ENCODE measurements around the gene RASA3. TPM values are rescaled to one million over a fixed set of nuclear protein-coding genes. Genes with fewer than 3 reads are reported as not detected.
A peak's percentile ranks its signal among the peaks of the same experiment; 100 is the strongest.

RASA3 gene
- total RNA-seq, 2 experiments from 2014 or later: 36.9 to 39.3 TPM

DNA sequence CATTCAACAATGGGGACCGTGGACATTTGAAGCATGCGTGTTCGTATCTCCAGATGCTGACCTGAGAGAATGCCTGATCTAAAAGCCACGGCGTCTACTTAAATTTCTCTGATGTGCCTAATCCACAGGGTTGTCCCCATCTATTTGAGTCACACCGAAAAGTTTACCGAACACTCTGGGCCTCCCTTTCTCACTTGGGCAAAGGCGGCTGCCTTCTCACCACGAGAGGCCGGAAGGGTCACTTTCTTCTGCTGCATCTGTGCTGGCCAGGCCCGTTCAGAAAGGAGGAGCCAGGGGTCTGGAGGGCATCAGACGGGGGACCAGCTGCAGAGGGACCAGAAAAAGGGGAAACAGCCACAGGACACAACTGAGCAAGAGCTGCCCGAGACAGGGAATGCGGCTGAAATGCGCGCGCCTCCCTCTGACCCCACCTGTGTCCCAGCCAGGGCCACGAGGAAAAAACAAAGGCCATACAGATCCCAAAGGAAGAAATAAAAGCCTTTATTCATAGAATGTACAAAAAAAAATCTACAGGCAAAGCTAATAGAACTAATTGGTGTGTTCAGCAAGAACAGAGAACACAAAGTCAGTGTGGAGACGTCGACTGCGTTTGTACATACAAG is 87.2 kb downstream of the RASA3 start:
- Mint-ChIP-seq H3K9me3 (ENCODE audit: insufficient read depth) (no peaks in the 10 kb centered on the region), H3K4me1 (ENCODE audit: low read depth) (peaks cover 32% of the 10 kb centered on the region), H3K27ac (peak overlapping the region; percentile 9), H3K4me3 (no peak overlapping the region), H3K27me3 (ENCODE audit: low read depth) (peaks cover 3% of the 10 kb centered on the region), H3K36me3 (ENCODE audit: low read depth) (peaks cover 30% of the 10 kb centered on the region)
- DNase-seq (no peak), ATAC-seq (no peak)
- POLR2A ChIA-PET: no interaction called here
- CTCF ChIA-PET: no interaction called here

DNA sequence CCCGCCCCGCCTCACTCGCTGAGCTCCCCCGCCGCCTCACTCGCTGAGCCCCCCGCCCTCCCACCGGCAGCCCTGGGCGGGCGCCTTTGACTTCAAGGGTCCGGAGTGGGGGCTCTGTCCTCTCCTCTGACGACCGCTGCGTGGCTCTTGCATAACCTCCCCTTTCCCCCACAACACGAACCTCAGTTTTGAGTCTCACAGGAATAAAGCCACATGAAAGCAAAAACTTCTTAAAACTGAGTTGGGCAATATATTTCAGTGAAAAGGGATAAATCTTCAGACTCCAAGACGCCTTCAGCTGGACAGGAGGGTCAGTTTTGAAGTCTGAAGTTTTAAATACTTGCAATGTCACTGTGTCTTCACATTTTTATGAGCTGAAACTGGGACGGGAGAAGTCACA is 87.9 kb downstream of the RASA3 start:
- no peak for DNase-seq
- ChIA-PET POLR2A (no interaction called here), CTCF (no interaction called here)
- no peak for ATAC-seq
- Mint-ChIP-seq H3K36me3 (ENCODE audit: low read depth) (peaks cover 29% of the 10 kb centered on the region), H3K9me3 (ENCODE audit: insufficient read depth) (no peaks in the 10 kb centered on the region), H3K4me1 (ENCODE audit: low read depth) (peaks cover 28% of the 10 kb centered on the region), H3K27me3 (ENCODE audit: low read depth) (peaks cover 3% of the 10 kb centered on the region), H3K27ac (no peak overlapping the region), H3K4me3 (no peak overlapping the region)

GRCh38 chr13:114043421-114044053 is 88.9 kb downstream of the RASA3 start:
- POLR2A ChIA-PET: no interaction called here
- peaks cover 20% of the 10 kb centered on the region for H3K4me1 Mint-ChIP-seq (ENCODE audit: low read depth)
- no peaks in the 10 kb centered on the region for H3K9me3 Mint-ChIP-seq (ENCODE audit: insufficient read depth)
- no peak overlapping the region for H3K27ac Mint-ChIP-seq
- ATAC-seq (peak; percentile 50), DNase-seq (no peak)
- no peak overlapping the region for H3K4me3 Mint-ChIP-seq
- peaks cover 25% of the 10 kb centered on the region for H3K36me3 Mint-ChIP-seq (ENCODE audit: low read depth)
- peaks cover 3% of the 10 kb centered on the region for H3K27me3 Mint-ChIP-seq (ENCODE audit: low read depth)
- CTCF ChIA-PET: no interaction called here

- DNase-seq (no peak), ATAC-seq (peak; percentile 15)
- CTCF ChIA-PET: no interaction called here
- Mint-ChIP-seq H3K27me3 (ENCODE audit: low read depth) (peaks cover 3% of the 10 kb centered on the region), H3K4me3 (no peak overlapping the region), H3K27ac (no peak overlapping the region), H3K9me3 (ENCODE audit: insufficient read depth) (no peaks in the 10 kb centered on the region), H3K4me1 (ENCODE audit: low read depth) (peaks cover 16% of the 10 kb centered on the region), H3K36me3 (ENCODE audit: low read depth) (peaks cover 23% of the 10 kb centered on the region)
- POLR2A ChIA-PET: no interaction called here
These were observed 90.2 kb downstream of the RASA3 start for GRCh38 chr13:114042066-114042815.

GRCh38 chr13:114041493-114041892 is 90.9 kb downstream of the RASA3 start:
- Mint-ChIP-seq H3K27me3 (ENCODE audit: low read depth) (peaks cover 3% of the 10 kb centered on the region), H3K36me3 (ENCODE audit: low read depth) (peaks cover 19% of the 10 kb centered on the region), H3K4me3 (no peak overlapping the region), H3K9me3 (ENCODE audit: insufficient read depth) (no peaks in the 10 kb centered on the region), H3K4me1 (ENCODE audit: low read depth) (peaks cover 12% of the 10 kb centered on the region), H3K27ac (no peak overlapping the region)
- CTCF ChIA-PET: no interaction called here
- ATAC-seq: no peak
- POLR2A ChIA-PET: no interaction called here
- no peak for DNase-seq

- Mint-ChIP-seq H3K27ac (no peak overlapping the region), H3K4me3 (no peak overlapping the region), H3K36me3 (ENCODE audit: low read depth) (peaks cover 11% of the 10 kb centered on the region), H3K27me3 (ENCODE audit: low read depth) (no peaks in the 10 kb centered on the region), H3K9me3 (ENCODE audit: insufficient read depth) (no peaks in the 10 kb centered on the region), H3K4me1 (ENCODE audit: low read depth) (peaks cover 6% of the 10 kb centered on the region)
- no peak for DNase-seq
- ATAC-seq: no peak
- POLR2A ChIA-PET: no interaction called here
- CTCF ChIA-PET: no interaction called here
These were observed 92.8 kb downstream of the RASA3 start for GRCh38 chr13:114039471-114040141.

DNA sequence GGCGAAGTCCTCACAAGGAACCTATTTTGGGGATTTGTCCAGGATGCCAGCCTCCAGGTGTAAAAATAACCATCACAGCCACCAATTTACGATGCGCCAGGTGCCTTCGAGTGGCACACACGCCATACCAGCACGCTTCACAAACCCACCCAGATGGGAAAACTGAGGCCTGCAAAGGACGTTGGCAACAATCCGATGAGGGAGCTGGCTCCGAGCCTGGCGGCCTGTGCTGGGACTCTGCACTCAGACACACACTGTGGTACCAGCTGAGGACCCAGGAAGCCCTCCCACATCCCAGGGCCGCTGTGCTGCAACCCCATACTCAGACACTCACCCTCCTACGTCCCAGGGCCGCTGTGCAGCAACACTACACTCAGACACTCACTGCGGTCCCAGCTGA is 93.5 kb downstream of the RASA3 start:
- POLR2A ChIA-PET: interaction anchor here (0.6 kb wide), 1 partner anchor 29 kb away, joined by 3 read pairs; no protein-coding TSS in a partner anchor
- no peak for ATAC-seq
- Mint-ChIP-seq H3K9me3 (ENCODE audit: insufficient read depth) (no peaks in the 10 kb centered on the region), H3K4me3 (no peak overlapping the region), H3K4me1 (ENCODE audit: low read depth) (peaks cover 4% of the 10 kb centered on the region), H3K27ac (no peak overlapping the region), H3K27me3 (ENCODE audit: low read depth) (no peaks in the 10 kb centered on the region), H3K36me3 (ENCODE audit: low read depth) (peaks cover 9% of the 10 kb centered on the region)
- CTCF ChIA-PET: no interaction called here
- DNase-seq: no peak

GRCh38 chr13:114038211-114038613 is 94.2 kb downstream of the RASA3 start:
- Mint-ChIP-seq H3K27ac (no peak overlapping the region), H3K27me3 (ENCODE audit: low read depth) (no peaks in the 10 kb centered on the region), H3K4me1 (ENCODE audit: low read depth) (peaks cover 2% of the 10 kb centered on the region), H3K36me3 (ENCODE audit: low read depth) (peaks cover 9% of the 10 kb centered on the region), H3K9me3 (ENCODE audit: insufficient read depth) (no peaks in the 10 kb centered on the region), H3K4me3 (no peak overlapping the region)
- no peak for ATAC-seq
- DNase-seq: no peak
- ChIA-PET POLR2A (no interaction called here), CTCF (no interaction called here)

DNA sequence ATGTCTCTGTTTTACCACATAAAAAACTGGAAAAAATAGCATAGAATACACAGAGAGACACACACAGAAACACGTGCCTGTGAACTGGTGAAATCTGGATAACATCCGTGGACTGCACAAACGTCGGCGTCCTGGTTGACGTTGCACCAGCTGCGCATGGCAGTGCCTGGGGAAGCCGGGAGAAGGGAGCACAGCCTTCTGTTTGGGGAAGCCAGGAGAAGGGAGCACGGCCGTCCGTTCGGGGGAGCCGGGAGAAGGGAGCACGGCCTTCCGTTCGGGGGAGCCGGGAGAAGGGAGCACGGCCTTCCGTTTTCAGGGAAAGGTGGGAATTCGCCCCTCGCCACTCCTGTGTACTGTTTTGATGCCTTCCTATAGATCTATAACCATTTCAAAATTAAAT is 94.7 kb downstream of the RASA3 start:
- Mint-ChIP-seq H3K4me1 (ENCODE audit: low read depth) (no peaks in the 10 kb centered on the region), H3K4me3 (no peak overlapping the region), H3K27me3 (ENCODE audit: low read depth) (no peaks in the 10 kb centered on the region), H3K27ac (no peak overlapping the region), H3K9me3 (ENCODE audit: insufficient read depth) (no peaks in the 10 kb centered on the region), H3K36me3 (ENCODE audit: low read depth) (peaks cover 4% of the 10 kb centered on the region)
- POLR2A ChIA-PET: interaction anchor here (0.7 kb wide), 1 partner anchor 114 kb away, joined by 3 read pairs; no protein-coding TSS in a partner anchor
- no peak for ATAC-seq
- CTCF ChIA-PET: no interaction called here
- no peak for DNase-seq

- peaks cover 3% of the 10 kb centered on the region for H3K9me3 Mint-ChIP-seq (ENCODE audit: insufficient read depth)
- CTCF ChIA-PET: no interaction called here
- peaks cover 14% of the 10 kb centered on the region for H3K36me3 Mint-ChIP-seq (ENCODE audit: low read depth)
- H3K27me3 Mint-ChIP-seq (ENCODE audit: low read depth): no peaks in the 10 kb centered on the region
- no peaks in the 10 kb centered on the region for H3K4me1 Mint-ChIP-seq (ENCODE audit: low read depth)
- no peak overlapping the region for H3K4me3 Mint-ChIP-seq
- no peak for ATAC-seq
- no peak for DNase-seq
- POLR2A ChIA-PET: no interaction called here
- no peak overlapping the region for H3K27ac Mint-ChIP-seq
These were observed 96.6 kb downstream of the RASA3 start for GRCh38 chr13:114035583-114036531.

DNA sequence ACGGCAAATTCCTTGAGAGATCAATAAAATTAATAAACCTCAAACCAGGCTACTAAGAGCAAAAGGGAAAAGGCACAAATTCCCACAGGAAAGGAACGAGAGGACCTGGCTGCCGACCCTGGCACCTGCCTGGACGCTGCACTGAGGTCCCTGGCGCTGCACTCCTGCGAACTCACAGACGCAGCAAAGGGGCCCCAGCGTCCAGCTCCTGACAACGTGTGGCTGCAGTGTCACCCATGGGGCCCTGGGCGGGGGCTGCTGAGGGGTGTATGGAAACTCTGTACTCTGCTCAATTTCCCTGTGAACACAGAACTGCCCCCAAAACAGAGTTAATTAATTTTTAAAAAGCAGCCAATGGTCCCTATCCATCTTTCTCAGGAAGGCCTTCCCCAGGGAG is 97.2 kb downstream of the RASA3 start:
- ATAC-seq (no peak), DNase-seq (no peak)
- POLR2A ChIA-PET: interaction anchor here (0.6 kb wide), 1 partner anchor 115 kb away, joined by 3 read pairs; no protein-coding TSS in a partner anchor
- Mint-ChIP-seq H3K27ac (no peak overlapping the region), H3K36me3 (ENCODE audit: low read depth) (peaks cover 13% of the 10 kb centered on the region), H3K4me1 (ENCODE audit: low read depth) (no peaks in the 10 kb centered on the region), H3K9me3 (ENCODE audit: insufficient read depth) (peaks cover 3% of the 10 kb centered on the region), H3K4me3 (no peak overlapping the region), H3K27me3 (ENCODE audit: low read depth) (no peaks in the 10 kb centered on the region)
- CTCF ChIA-PET: no interaction called here

Data from activated CD8-positive, alpha-beta T cell treated with anti-CD3 and anti-CD28 coated beads, Interleukin-2, amount 10 ng/mL, durations not matched to agents 7 days and 5 days (primary cell).